ENCODE data around the gene FRMD4B. TPM values are rescaled to one million over a fixed set of nuclear protein-coding genes. Genes with fewer than 3 reads are reported as not detected.

FRMD4B gene
- total RNA-seq, 1 experiment from 2014 or later = 0.90 TPM

GRCh38 chr3:69178838-69179739 is 206.8 kb downstream of the FRMD4B start:
- Histone ChIP-seq H3K36me3 (ENCODE audit: control insufficient read depth, insufficient read depth, low read length) (no peaks in the 10 kb centered on the region), H3K9me3 (ENCODE audit: control insufficient read depth, insufficient read depth, low read depth, low read length) (no peaks in the 10 kb centered on the region), H3K4me3 (ENCODE audit: low read depth in 2 of 2, low read length in 2 of 2) (no peak overlapping the region), H3K27me3 (ENCODE audit: control insufficient read depth, insufficient read depth, low read length) (no peaks in the 10 kb centered on the region), H3K4me1 (ENCODE audit: control insufficient read depth, insufficient read depth, low read length) (no peaks in the 10 kb centered on the region), H3K27ac (ENCODE audit: low read length) (no peak overlapping the region)
- ChIA-PET CTCF (interaction anchor here (0.6 kb wide), 1 partner anchor 127 kb away, joined by 3 read pairs; no protein-coding TSS in a partner anchor), POLR2A (no interaction called here)
- BruUV-seq (replicated peaks) = no TSS peak
- DNase-seq (ENCODE audit: low read depth, low spot score) (no peak), ATAC-seq (no peak)
- TF ChIP-seq POLR2AphosphoS5 (IDR thresholded peaks at IDR 0.05; ENCODE audit: low read depth, low read length) (no peak), REST (IDR thresholded peaks at IDR 0.05; ENCODE audit: insufficient read depth in 1 of 2, low read depth in 2 of 2, low read length in 1 of 2) (no peak), SIN3A (IDR thresholded peaks at IDR 0.05; ENCODE audit: borderline replicate concordance, insufficient read depth, low read depth, low read length) (no peak), CTCF (IDR thresholded peaks at IDR 0.05) (no peak), TCF7L2 (IDR thresholded peaks at IDR 0.05; ENCODE audit: low read depth, low read length) (no peak)
- intact Hi-C loops (cut with micrococcal nuclease; ENCODE audit: unreplicated experiment) = no loop called here
- in situ Hi-C loops (cut with HindIII; ENCODE audit: low pct_unique_long_range_greater_than_20kb, low sequenced_read_pairs) = no loop called here

- ChIA-PET POLR2A (no interaction called here), CTCF (no interaction called here)
- TF ChIP-seq TCF7L2 (IDR thresholded peaks at IDR 0.05; ENCODE audit: low read depth, low read length) (no peak), REST (IDR thresholded peaks at IDR 0.05; ENCODE audit: insufficient read depth in 1 of 2, low read depth in 2 of 2, low read length in 1 of 2) (no peak), POLR2AphosphoS5 (IDR thresholded peaks at IDR 0.05; ENCODE audit: low read depth, low read length) (no peak), SIN3A (IDR thresholded peaks at IDR 0.05; ENCODE audit: borderline replicate concordance, insufficient read depth, low read depth, low read length) (no peak), CTCF (IDR thresholded peaks at IDR 0.05) (no peak)
- no peaks in the 10 kb centered on the region for H3K9me3 ChIP-seq (ENCODE audit: control insufficient read depth, insufficient read depth, low read depth, low read length)
- no peak overlapping the region for H3K4me3 ChIP-seq (ENCODE audit: low read depth in 2 of 2, low read length in 2 of 2)
- H3K4me1 ChIP-seq (ENCODE audit: control insufficient read depth, insufficient read depth, low read length) = no peaks in the 10 kb centered on the region
- no TSS peak for BruUV-seq (replicated peaks)
- H3K27me3 ChIP-seq (ENCODE audit: control insufficient read depth, insufficient read depth, low read length) = no peaks in the 10 kb centered on the region
- H3K27ac ChIP-seq (ENCODE audit: low read length) = no peak overlapping the region
- intact Hi-C loops (cut with micrococcal nuclease; ENCODE audit: unreplicated experiment) (no loop called here), in situ Hi-C loops (cut with HindIII; ENCODE audit: low pct_unique_long_range_greater_than_20kb, low sequenced_read_pairs) (no loop called here)
- ATAC-seq (no peak), DNase-seq (ENCODE audit: low read depth, low spot score) (no peak)
- H3K36me3 ChIP-seq (ENCODE audit: control insufficient read depth, insufficient read depth, low read length) = no peaks in the 10 kb centered on the region
These were observed 207.8 kb downstream of the FRMD4B start for GRCh38 chr3:69178082-69178481.
